ENCODE measurements around the gene LDLRAD4. TPM values are rescaled to one million over a fixed set of nuclear protein-coding genes. Genes with fewer than 3 reads are reported as not detected.

LDLRAD4 gene
- polyA plus RNA-seq, 4 donors: 2.7 to 17.6 (median 7.0) TPM

GRCh38 chr18:13611142-13611600 lies 392.6 kb downstream of the LDLRAD4 start:
- Histone ChIP-seq H3K27me3 (ENCODE audit: control insufficient read depth in 3 of 3, insufficient read depth in 3 of 3, low read length in 3 of 3) (peaks cover 0 to 28% (median 0%) of the 10 kb centered on the region in 3 donors), H3K27ac (ENCODE audit: low read depth in 1 of 3, low read length in 2 of 3) (peak overlapping the region in 1 of 3 donors; percentile 72), H3K4me1 (ENCODE audit: control insufficient read depth in 3 of 3, insufficient read depth in 2 of 3, low read depth in 1 of 3, low read length in 2 of 3) (peaks cover 0 to 3% (median 0%) of the 10 kb centered on the region in 3 donors), H3K36me3 (ENCODE audit: control insufficient read depth in 3 of 3, insufficient read depth in 2 of 3, low read depth in 1 of 3, low read length in 3 of 3) (no peaks in the 10 kb centered on the region), H3K4me3 (ENCODE audit: low read depth in 1 of 3, low read length in 3 of 3) (no peak overlapping the region), H3K9me3 (ENCODE audit: control insufficient read depth in 2 of 2, insufficient read depth in 1 of 2, low read depth in 1 of 2, low read length in 1 of 2) (no peaks in the 10 kb centered on the region)
- 28 to 82% (median 53%) methylated on average over 14 of the region's 14 CpGs for WGBS, 3 donors
- peak in 1 of 2 donors; percentile 32 for DNase-seq
- FAIRE-seq: no peak

- DNase-seq (peak; percentile 8 to 32), FAIRE-seq (no peak)
- H3K4me1 ChIP-seq (ENCODE audit: control insufficient read depth in 3 of 3, insufficient read depth in 2 of 3, low read depth in 1 of 3, low read length in 2 of 3): peaks cover 0 to 3% (median 0%) of the 10 kb centered on the region in 3 donors
- H3K27ac ChIP-seq (ENCODE audit: low read depth in 1 of 3, low read length in 2 of 3): peak overlapping the region in 2 of 3 donors; percentile 33 to 72
- WGBS, 3 donors: 21 to 69% (median 61%) methylated on average over 24 of the region's 24 CpGs
- H3K36me3 ChIP-seq (ENCODE audit: control insufficient read depth in 3 of 3, insufficient read depth in 2 of 3, low read depth in 1 of 3, low read length in 3 of 3): no peaks in the 10 kb centered on the region
- no peaks in the 10 kb centered on the region for H3K9me3 ChIP-seq (ENCODE audit: control insufficient read depth in 2 of 2, insufficient read depth in 1 of 2, low read depth in 1 of 2, low read length in 1 of 2)
- H3K4me3 ChIP-seq (ENCODE audit: low read depth in 1 of 3, low read length in 3 of 3): peak overlapping the region in 1 of 3 donors; percentile 26
- H3K27me3 ChIP-seq (ENCODE audit: control insufficient read depth in 3 of 3, insufficient read depth in 3 of 3, low read length in 3 of 3): peaks cover 0 to 28% (median 0%) of the 10 kb centered on the region in 3 donors
Observed at GRCh38 chr18:13611601-13612195, 393.1 kb downstream of the LDLRAD4 start.

GRCh38 chr18:13612196-13612997 lies 393.8 kb downstream of the LDLRAD4 start:
- no peaks in the 10 kb centered on the region for H3K36me3 ChIP-seq (ENCODE audit: control insufficient read depth in 3 of 3, insufficient read depth in 2 of 3, low read depth in 1 of 3, low read length in 3 of 3)
- peaks cover 0 to 3% (median 0%) of the 10 kb centered on the region in 3 donors for H3K4me1 ChIP-seq (ENCODE audit: control insufficient read depth in 3 of 3, insufficient read depth in 2 of 3, low read depth in 1 of 3, low read length in 2 of 3)
- no peaks in the 10 kb centered on the region for H3K9me3 ChIP-seq (ENCODE audit: control insufficient read depth in 2 of 2, insufficient read depth in 1 of 2, low read depth in 1 of 2, low read length in 1 of 2)
- DNase-seq (peak in 1 of 2 donors; percentile 66), FAIRE-seq (no peak)
- 58 to 82% (median 63%) methylated on average over 20 of the region's 20 CpGs for WGBS, 3 donors
- H3K27ac ChIP-seq (ENCODE audit: low read depth in 1 of 3, low read length in 2 of 3): peak overlapping the region in 2 of 3 donors; percentile 33 to 72
- H3K27me3 ChIP-seq (ENCODE audit: control insufficient read depth in 3 of 3, insufficient read depth in 3 of 3, low read length in 3 of 3): peaks cover 0 to 28% (median 0%) of the 10 kb centered on the region in 3 donors
- peak overlapping the region in 1 of 3 donors; percentile 37 for H3K4me3 ChIP-seq (ENCODE audit: low read depth in 1 of 3, low read length in 3 of 3)

DNA sequence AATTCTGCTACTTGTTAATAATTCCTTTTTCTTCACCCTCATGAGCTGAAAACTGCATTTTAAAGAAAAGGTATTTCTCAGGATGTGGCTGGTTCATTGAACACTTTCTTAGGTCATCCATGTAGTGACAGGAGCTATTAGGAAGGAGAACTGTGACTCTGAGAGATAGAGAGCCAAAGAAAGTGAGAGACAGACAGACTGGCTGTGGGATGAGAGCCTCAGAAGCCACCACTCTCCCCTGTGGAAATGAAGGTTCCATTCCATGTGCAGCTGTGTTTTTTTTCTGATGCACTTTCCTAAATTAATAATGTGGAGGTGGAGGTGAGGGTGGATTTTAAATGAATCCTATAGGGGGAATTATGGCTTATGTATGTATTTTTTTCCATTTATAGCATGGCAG lies 394.5 kb downstream of the LDLRAD4 start:
- peak overlapping the region in 1 of 3 donors; percentile 37 for H3K4me3 ChIP-seq (ENCODE audit: low read depth in 1 of 3, low read length in 3 of 3)
- H3K9me3 ChIP-seq (ENCODE audit: control insufficient read depth in 2 of 2, insufficient read depth in 1 of 2, low read depth in 1 of 2, low read length in 1 of 2): no peaks in the 10 kb centered on the region
- peaks cover 0 to 28% (median 0%) of the 10 kb centered on the region in 3 donors for H3K27me3 ChIP-seq (ENCODE audit: control insufficient read depth in 3 of 3, insufficient read depth in 3 of 3, low read length in 3 of 3)
- DNase-seq (no peak), FAIRE-seq (no peak)
- no peaks in the 10 kb centered on the region for H3K36me3 ChIP-seq (ENCODE audit: control insufficient read depth in 3 of 3, insufficient read depth in 2 of 3, low read depth in 1 of 3, low read length in 3 of 3)
- H3K4me1 ChIP-seq (ENCODE audit: control insufficient read depth in 3 of 3, insufficient read depth in 2 of 3, low read depth in 1 of 3, low read length in 2 of 3): peaks cover 0 to 3% (median 0%) of the 10 kb centered on the region in 3 donors
- H3K27ac ChIP-seq (ENCODE audit: low read depth in 1 of 3, low read length in 2 of 3): no peak overlapping the region

DNA sequence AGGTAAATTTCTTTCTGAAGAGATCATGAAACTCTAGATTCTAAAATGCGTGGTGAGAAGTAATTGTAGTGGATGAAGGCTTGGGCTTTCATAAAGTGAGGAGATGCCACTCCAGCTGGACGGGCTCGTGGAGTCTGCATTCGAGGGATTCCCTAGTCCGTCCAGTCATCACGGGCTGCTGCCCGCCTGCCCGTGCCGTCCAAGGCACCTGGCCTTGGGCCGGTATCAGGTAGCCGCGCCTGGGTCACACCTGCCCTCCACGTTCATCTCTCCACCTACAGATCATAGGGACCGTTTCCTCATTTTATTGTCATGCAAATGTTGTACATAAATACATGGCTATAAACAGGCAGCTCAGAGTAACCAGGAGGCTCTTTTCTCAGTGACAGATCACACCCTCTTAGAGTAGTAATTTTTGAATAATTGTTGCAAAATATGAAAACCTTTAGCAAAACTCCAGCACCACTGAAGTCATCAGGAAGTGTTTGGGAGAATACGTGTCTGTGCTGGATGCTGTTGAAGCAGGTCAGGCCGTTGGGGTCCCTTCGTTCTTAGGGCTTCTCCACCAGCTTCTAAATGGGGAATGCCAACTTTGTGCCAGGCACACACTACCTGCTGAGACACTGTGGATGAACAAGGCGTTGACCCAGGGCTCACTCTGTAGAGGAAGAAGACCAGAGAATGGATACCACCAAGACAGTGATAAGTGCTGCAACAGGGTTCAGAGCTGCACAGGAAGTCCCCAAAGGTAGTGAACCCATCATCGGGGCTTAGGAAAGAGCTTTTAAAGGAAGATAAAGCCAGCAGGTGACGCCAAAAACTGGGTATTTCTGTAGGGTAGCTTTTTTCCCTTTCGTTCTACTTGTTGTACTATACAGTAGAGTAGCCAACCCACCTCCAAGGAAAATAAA lies 395.3 kb downstream of the LDLRAD4 start:
- FAIRE-seq (no peak), DNase-seq (peak in 1 of 2 donors; percentile 6)
- Histone ChIP-seq H3K4me3 (ENCODE audit: low read depth in 1 of 3, low read length in 3 of 3) (peak overlapping the region in 1 of 3 donors; percentile 22), H3K27me3 (ENCODE audit: control insufficient read depth in 3 of 3, insufficient read depth in 3 of 3, low read length in 3 of 3) (peaks cover 0 to 28% (median 0%) of the 10 kb centered on the region in 3 donors), H3K27ac (ENCODE audit: low read depth in 1 of 3, low read length in 2 of 3) (peak overlapping the region in 2 of 3 donors; percentile 57 to 74), H3K9me3 (ENCODE audit: control insufficient read depth in 2 of 2, insufficient read depth in 1 of 2, low read depth in 1 of 2, low read length in 1 of 2) (no peaks in the 10 kb centered on the region), H3K36me3 (ENCODE audit: control insufficient read depth in 3 of 3, insufficient read depth in 2 of 3, low read depth in 1 of 3, low read length in 3 of 3) (no peaks in the 10 kb centered on the region), H3K4me1 (ENCODE audit: control insufficient read depth in 3 of 3, insufficient read depth in 2 of 3, low read depth in 1 of 3, low read length in 2 of 3) (peaks cover 0 to 3% (median 0%) of the 10 kb centered on the region in 3 donors)
- 40 to 67% (median 51%) methylated on average over 21 of the region's 21 CpGs for WGBS, 3 donors

GRCh38 chr18:13614641-13615288 lies 396.2 kb downstream of the LDLRAD4 start:
- DNase-seq: peak in 1 of 2 donors; percentile 31
- Histone ChIP-seq H3K4me3 (ENCODE audit: low read depth in 1 of 3, low read length in 3 of 3) (peak overlapping the region in 1 of 3 donors; percentile 28), H3K27me3 (ENCODE audit: control insufficient read depth in 3 of 3, insufficient read depth in 3 of 3, low read length in 3 of 3) (peaks cover 0 to 28% (median 0%) of the 10 kb centered on the region in 3 donors), H3K27ac (ENCODE audit: low read depth in 1 of 3, low read length in 2 of 3) (peak overlapping the region in 2 of 3 donors; percentile 63 to 81), H3K36me3 (ENCODE audit: control insufficient read depth in 3 of 3, insufficient read depth in 2 of 3, low read depth in 1 of 3, low read length in 3 of 3) (no peaks in the 10 kb centered on the region), H3K4me1 (ENCODE audit: control insufficient read depth in 3 of 3, insufficient read depth in 2 of 3, low read depth in 1 of 3, low read length in 2 of 3) (no peaks in the 10 kb centered on the region), H3K9me3 (ENCODE audit: control insufficient read depth in 2 of 2, insufficient read depth in 1 of 2, low read depth in 1 of 2, low read length in 1 of 2) (no peaks in the 10 kb centered on the region)
- no peak for FAIRE-seq
- 62 to 92% (median 71%) methylated on average over 16 of the region's 16 CpGs for WGBS, 3 donors

DNA sequence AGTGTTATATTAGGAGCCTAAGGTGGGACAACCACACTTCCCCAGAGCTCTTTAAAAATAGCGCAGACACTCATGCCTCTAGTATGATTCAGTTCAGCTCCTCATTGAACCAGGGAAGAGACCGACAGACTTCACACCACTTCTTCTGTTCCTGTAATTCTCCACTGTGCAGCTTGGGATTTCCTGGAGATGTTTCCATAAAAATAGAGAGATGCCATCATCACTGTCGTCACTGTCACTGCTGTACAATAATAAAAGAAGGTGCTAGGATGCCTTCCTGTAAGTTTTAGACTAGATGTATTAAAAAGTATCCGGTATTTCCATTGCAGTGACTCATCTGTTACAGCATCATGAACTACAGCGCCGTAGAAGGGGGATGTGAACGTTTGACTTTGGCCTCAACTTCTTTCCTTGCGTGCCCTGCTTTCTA lies 396.9 kb downstream of the LDLRAD4 start:
- Histone ChIP-seq H3K4me3 (ENCODE audit: low read depth in 1 of 3, low read length in 3 of 3) (no peak overlapping the region), H3K4me1 (ENCODE audit: control insufficient read depth in 3 of 3, insufficient read depth in 2 of 3, low read depth in 1 of 3, low read length in 2 of 3) (no peaks in the 10 kb centered on the region), H3K27me3 (ENCODE audit: control insufficient read depth in 3 of 3, insufficient read depth in 3 of 3, low read length in 3 of 3) (peaks cover 0 to 27% (median 0%) of the 10 kb centered on the region in 3 donors), H3K27ac (ENCODE audit: low read depth in 1 of 3, low read length in 2 of 3) (peak overlapping the region in 2 of 3 donors; percentile 63 to 81), H3K9me3 (ENCODE audit: control insufficient read depth in 2 of 2, insufficient read depth in 1 of 2, low read depth in 1 of 2, low read length in 1 of 2) (no peaks in the 10 kb centered on the region), H3K36me3 (ENCODE audit: control insufficient read depth in 3 of 3, insufficient read depth in 2 of 3, low read depth in 1 of 3, low read length in 3 of 3) (no peaks in the 10 kb centered on the region)
- no peak for FAIRE-seq
- 66 to 93% (median 68%) methylated on average over 8 of the region's 8 CpGs for WGBS, 3 donors
- peak in 1 of 2 donors; percentile 17 for DNase-seq

All from small intestine (tissue), 7 donors.